DMS114 treated with DMSO at 0.1 percent for 48 hours (cell line): ENCODE measurements around the gene ZFPM1.

Experiments
- DNase-seq: peaks from one replicate; lab custom pipeline; 2025; ENCODE audit not compliant: unreplicated experiment; lab: John Stamatoyannopoulos, UW

The ZFPM1 gene

GRCh38 chr16:88524973-88525662, 72.0 kb downstream of the ZFPM1 start:
- no peak for DNase-seq

- no peak for DNase-seq
These were observed 72.5 kb downstream of the ZFPM1 start for GRCh38 chr16:88525663-88525990.

- DNase-seq = no peak
These were observed 73.2 kb downstream of the ZFPM1 start for GRCh38 chr16:88526008-88526905.

GRCh38 chr16:88526906-88527185, 73.8 kb downstream of the ZFPM1 start:
- DNase-seq = no peak

- DNase-seq = no peak
These were observed 74.3 kb downstream of the ZFPM1 start for GRCh38 chr16:88527186-88527936.

GRCh38 chr16:88527937-88528743, 75.1 kb downstream of the ZFPM1 start:
- DNase-seq = no peak

- no peak for DNase-seq
These were observed 75.8 kb downstream of the ZFPM1 start for GRCh38 chr16:88528902-88529318.

GRCh38 chr16:88529596-88529995, 76.5 kb downstream of the ZFPM1 start:
- no peak for DNase-seq

- DNase-seq = no peak
These were observed 77.2 kb downstream of the ZFPM1 start for GRCh38 chr16:88530051-88530857.

- DNase-seq = no peak
These were observed 77.8 kb downstream of the ZFPM1 start for GRCh38 chr16:88530858-88531203.

- no peak for DNase-seq
These were observed 78.3 kb downstream of the ZFPM1 start for GRCh38 chr16:88531346-88531745.

GRCh38 chr16:88531931-88532433, 78.9 kb downstream of the ZFPM1 start:
- no peak for DNase-seq

GRCh38 chr16:88532434-88533241, 79.6 kb downstream of the ZFPM1 start:
- DNase-seq = no peak

- DNase-seq = no peak
These were observed 80.4 kb downstream of the ZFPM1 start for GRCh38 chr16:88533381-88533917.

- no peak for DNase-seq
These were observed 81.0 kb downstream of the ZFPM1 start for GRCh38 chr16:88533932-88534637.

GRCh38 chr16:88534638-88535190, 81.6 kb downstream of the ZFPM1 start:
- no peak for DNase-seq

GRCh38 chr16:88535191-88535856, 82.2 kb downstream of the ZFPM1 start:
- no peak for DNase-seq

- DNase-seq = no peak
These were observed 82.8 kb downstream of the ZFPM1 start for GRCh38 chr16:88535857-88536222.
